Suprapubic skin (tissue), 4 donors: ENCODE results near the gene ZNF579. TPM values are rescaled to one million over a fixed set of nuclear protein-coding genes. Genes with fewer than 3 reads are reported as not detected.

Source experiments
- DNase-seq, 2 donors: peaks; one replicate each; pipeline ENCODE4 v3.0.0-alpha.2; 2019; ENCODE audit warnings: low spot score in 2 of 2
- H3K27ac ChIP-seq: fragments of 200-600 bp; sonication (generic); one replicate; pipeline ENCODE4 v1.5.1; 2019
- H3K27me3 ChIP-seq: fragments of 200-600 bp; sonication (generic); one replicate; pipeline ENCODE4 v1.5.1; 2019
- H3K36me3 ChIP-seq: fragments of 200-600 bp; sonication (generic); one replicate; pipeline ENCODE4 v1.5.1; 2019
- H3K4me1 ChIP-seq: fragments of 200-600 bp; sonication (generic); one replicate; pipeline ENCODE4 v1.5.1; 2019
- H3K4me3 ChIP-seq: fragments of 200-600 bp; sonication (generic); one replicate; pipeline ENCODE4 v1.5.1; 2019; ENCODE audit warnings: mild to moderate bottlenecking
- H3K9me3 ChIP-seq: fragments of 200-600 bp; sonication (generic); one replicate; pipeline ENCODE4 v1.5.1; 2019
- EP300 ChIP-seq: sonication (generic); formaldehyde crosslinking; IDR thresholded peaks from one replicate; pipeline ENCODE4 v1.6.1; 2017; ENCODE audit warnings: antibody characterized with exemption
- POLR2A ChIP-seq, 2 donors: fragments of 450-650 bp; IDR thresholded peaks; one replicate each; pipeline ENCODE4 v1.6.1; 2017; ENCODE audit warnings: antibody characterized with exemption in 2 of 2, mild to moderate bottlenecking in 2 of 2, moderate library complexity in 2 of 2
- POLR2AphosphoS5 ChIP-seq, 3 donors: sonication (generic); formaldehyde crosslinking; IDR thresholded peaks; one replicate each; pipeline ENCODE4 v1.6.1; 2017; ENCODE audit warnings: antibody characterized with exemption in 3 of 3
- WGBS: methylation state at CpG from one replicate; pipeline ENCODE4 v1.1.5; 2018; 5-methylcytosine and 5-hydroxymethylcytosine counted together
- total RNA-seq, 4 donors: library from RNA; depleted of rRNA; stranded (reverse); fragments of >200 nt; gene quantifications; one replicate each; pipeline ENCODE4 v1.1.0, GENCODE V29; 2016
- TF ChIP-seq, protein P1 (sequence below), 2 donors: fragments of 200-600 bp in 1 of 2; fragments of 450-650 bp in 1 of 2; sonication (generic) in 1 of 2; IDR thresholded peaks; one replicate each; pipeline ENCODE4 v1.5.1; 2016 to 2019; ENCODE audit warnings: antibody characterized with exemption in 2 of 2, mild to moderate bottlenecking in 1 of 2, moderate library complexity in 1 of 2

Gene ZNF579
- total RNA-seq, 4 donors from 2014 or later = 1.8 to 3.1 (median 2.8) TPM

DNA sequence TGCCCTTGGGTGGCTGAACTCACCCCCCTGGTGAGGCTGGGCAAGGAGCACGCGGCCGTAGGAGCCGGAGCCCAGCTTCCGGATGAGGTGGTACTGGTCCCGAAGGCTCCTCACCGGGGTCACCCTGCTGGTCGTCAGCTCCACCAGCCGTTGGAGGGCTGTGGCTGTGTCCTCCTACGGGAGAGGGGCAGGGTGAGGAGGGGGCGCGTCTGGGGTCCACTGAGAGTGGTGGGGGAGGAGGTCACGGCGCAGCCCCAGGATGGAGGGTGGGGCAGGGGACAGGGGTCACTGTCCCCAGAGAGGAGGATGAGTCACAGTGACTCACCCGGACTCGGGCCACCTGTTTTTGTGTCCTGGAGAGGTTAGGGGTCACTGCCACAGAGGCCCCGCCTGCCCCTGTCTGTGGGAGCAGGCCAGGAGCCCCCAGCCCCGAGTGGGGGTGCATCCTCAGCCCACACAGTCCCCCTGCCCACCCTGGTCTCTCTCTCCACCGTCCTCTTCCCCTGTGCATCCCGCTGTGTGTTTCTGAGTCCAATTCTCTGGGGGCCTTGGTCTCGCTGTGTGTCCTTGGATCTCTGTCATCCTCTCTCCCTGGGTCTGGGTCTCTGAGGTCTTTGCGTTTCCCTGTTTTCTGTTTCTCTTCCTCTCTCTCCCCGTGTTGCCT lies 35.7 kb downstream of the ZNF579 start:
- H3K4me3 ChIP-seq = no peak overlapping the region
- H3K9me3 ChIP-seq = no peaks in the 10 kb centered on the region
- H3K4me1 ChIP-seq = peaks cover 10% of the 10 kb centered on the region
- no peaks in the 10 kb centered on the region for H3K36me3 ChIP-seq
- H3K27me3 ChIP-seq = peaks cover 53% of the 10 kb centered on the region
- 69% methylated on average over 17 of the region's 23 CpGs for WGBS
- DNase-seq = no peak
- no peak for TF ChIP-seq EP300
- TF ChIP-seq POLR2AphosphoS5 (IDR thresholded peaks at IDR 0.05) = no peak
- no peak for TF ChIP-seq POLR2A (IDR thresholded peaks at IDR 0.05)
- TF ChIP-seq, protein P1, sequence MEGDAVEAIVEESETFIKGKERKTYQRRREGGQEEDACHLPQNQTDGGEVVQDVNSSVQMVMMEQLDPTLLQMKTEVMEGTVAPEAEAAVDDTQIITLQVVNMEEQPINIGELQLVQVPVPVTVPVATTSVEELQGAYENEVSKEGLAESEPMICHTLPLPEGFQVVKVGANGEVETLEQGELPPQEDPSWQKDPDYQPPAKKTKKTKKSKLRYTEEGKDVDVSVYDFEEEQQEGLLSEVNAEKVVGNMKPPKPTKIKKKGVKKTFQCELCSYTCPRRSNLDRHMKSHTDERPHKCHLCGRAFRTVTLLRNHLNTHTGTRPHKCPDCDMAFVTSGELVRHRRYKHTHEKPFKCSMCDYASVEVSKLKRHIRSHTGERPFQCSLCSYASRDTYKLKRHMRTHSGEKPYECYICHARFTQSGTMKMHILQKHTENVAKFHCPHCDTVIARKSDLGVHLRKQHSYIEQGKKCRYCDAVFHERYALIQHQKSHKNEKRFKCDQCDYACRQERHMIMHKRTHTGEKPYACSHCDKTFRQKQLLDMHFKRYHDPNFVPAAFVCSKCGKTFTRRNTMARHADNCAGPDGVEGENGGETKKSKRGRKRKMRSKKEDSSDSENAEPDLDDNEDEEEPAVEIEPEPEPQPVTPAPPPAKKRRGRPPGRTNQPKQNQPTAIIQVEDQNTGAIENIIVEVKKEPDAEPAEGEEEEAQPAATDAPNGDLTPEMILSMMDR (IDR thresholded peaks at IDR 0.05) = no peak
- no peak overlapping the region for H3K27ac ChIP-seq

DNA sequence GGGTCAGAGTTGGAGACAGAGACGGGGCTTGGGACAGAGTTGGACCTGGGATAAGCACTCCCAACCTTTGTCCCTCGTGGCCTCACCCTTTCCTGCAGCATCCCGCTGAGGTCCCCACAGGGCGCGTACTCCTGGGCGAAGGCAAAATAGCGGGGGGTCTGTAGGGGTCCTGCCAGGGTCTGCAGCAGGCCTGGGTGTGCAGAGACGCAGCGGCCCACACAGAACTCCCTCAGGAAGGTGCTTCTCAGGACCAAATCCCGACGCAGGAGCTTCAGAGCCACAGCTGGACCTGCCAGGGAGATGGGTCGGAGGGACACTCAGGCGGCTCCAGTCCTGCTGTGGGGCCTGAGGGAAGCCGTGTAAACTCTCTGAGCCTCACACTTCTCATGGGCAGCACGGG lies 36.6 kb downstream of the ZNF579 start:
- peaks cover 49% of the 10 kb centered on the region for H3K27me3 ChIP-seq
- no peaks in the 10 kb centered on the region for H3K36me3 ChIP-seq
- no peaks in the 10 kb centered on the region for H3K9me3 ChIP-seq
- DNase-seq = no peak
- 83% methylated on average over 12 of the region's 15 CpGs for WGBS
- no peak for TF ChIP-seq POLR2AphosphoS5 (IDR thresholded peaks at IDR 0.05)
- no peak for TF ChIP-seq EP300
- TF ChIP-seq POLR2A (IDR thresholded peaks at IDR 0.05) = no peak
- TF ChIP-seq, protein P1 (IDR thresholded peaks at IDR 0.05) = no peak
- no peak overlapping the region for H3K4me3 ChIP-seq
- H3K27ac ChIP-seq = no peak overlapping the region
- H3K4me1 ChIP-seq = peaks cover 10% of the 10 kb centered on the region

DNA sequence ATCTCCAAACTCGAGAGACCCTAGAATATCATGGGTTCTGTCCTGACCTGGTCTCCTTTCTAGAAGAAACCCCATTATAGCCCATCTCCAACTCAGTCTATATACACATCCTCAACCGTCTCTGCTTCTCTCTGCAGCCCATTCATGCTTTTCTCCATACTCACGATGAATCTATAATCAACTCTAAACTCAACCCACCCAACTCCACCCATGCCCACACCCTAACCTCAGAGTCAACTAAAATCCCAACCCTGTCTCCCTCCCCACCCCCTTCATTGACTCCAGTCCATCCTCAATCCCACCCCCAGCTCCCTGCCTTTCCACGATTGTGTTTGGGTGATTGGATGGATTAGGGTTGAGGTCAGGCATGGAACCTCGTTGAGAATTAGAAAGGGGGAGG lies 37.1 kb downstream of the ZNF579 start:
- no peak for DNase-seq
- Histone ChIP-seq H3K36me3 (no peaks in the 10 kb centered on the region), H3K27ac (no peak overlapping the region), H3K27me3 (peaks cover 44% of the 10 kb centered on the region), H3K4me1 (peaks cover 10% of the 10 kb centered on the region), H3K9me3 (no peaks in the 10 kb centered on the region), H3K4me3 (no peak overlapping the region)
- TF ChIP-seq, protein P1 (IDR thresholded peaks at IDR 0.05) = no peak
- WGBS = 79% methylated on average over 5 of the region's 5 CpGs

DNA sequence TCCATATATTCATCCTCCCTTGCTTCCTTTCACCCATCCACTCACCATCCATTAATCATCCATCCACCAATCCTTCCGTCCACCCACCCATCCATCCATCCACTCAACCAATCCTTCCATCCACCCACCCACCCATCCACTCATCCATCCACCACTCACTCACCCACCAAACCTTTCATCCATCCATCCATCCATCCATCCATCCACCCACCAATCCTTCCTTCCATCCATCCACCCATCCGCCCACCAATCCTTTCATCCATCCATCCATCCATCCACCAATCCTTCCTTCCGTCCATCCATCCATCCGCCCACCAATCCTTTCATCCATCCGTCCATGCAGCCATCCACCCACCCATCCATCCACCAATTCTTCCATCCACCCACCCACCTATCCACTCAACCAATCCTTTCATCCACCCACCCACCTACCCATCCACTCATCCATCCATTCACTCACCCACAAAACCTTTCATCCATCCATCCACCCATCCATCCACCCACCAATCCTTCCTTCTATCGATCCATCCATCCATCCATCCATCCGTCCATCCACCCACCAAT lies 38.3 kb downstream of the ZNF579 start:
- H3K4me3 ChIP-seq = no peak overlapping the region

DNA sequence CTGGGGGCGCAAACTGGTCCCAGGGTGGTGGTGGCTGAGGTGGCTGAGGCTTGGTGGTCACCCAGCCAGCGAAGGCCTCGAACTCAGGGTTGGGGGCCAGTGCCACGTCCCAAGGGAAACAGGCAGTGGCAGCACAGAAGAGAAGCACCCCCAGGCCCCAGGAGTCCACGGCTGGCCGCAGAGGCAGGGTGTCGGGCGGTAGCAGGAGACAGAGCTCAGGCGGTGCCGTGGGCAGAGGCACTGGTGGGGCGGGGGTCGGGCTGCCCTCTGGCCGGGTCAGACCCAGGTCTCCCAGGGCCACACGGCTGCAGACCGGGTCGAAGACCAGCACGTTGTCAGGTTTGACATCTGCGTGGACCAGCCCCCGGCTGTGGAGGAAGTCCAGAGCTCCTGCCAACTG lies 39.6 kb downstream of the ZNF579 start:
- Histone ChIP-seq H3K4me3 (no peak overlapping the region), H3K4me1 (no peaks in the 10 kb centered on the region), H3K9me3 (no peaks in the 10 kb centered on the region), H3K36me3 (no peaks in the 10 kb centered on the region), H3K27ac (no peak overlapping the region), H3K27me3 (peaks cover 38% of the 10 kb centered on the region)
- 82% methylated on average over 10 of the region's 19 CpGs for WGBS
- DNase-seq = no peak
- TF ChIP-seq POLR2A (IDR thresholded peaks at IDR 0.05) (no peak), EP300 (no peak), POLR2AphosphoS5 (IDR thresholded peaks at IDR 0.05) (no peak)
- TF ChIP-seq, protein P1 (IDR thresholded peaks at IDR 0.05) = no peak

More for the DNA sequence above, 38.3 kb downstream of the ZNF579 start:
- DNase-seq = no peak
- H3K27ac ChIP-seq = no peak overlapping the region
- WGBS = 88% methylated on average over 7 of the region's 7 CpGs
- no peaks in the 10 kb centered on the region for H3K36me3 ChIP-seq
- peaks cover 41% of the 10 kb centered on the region for H3K27me3 ChIP-seq
- no peaks in the 10 kb centered on the region for H3K9me3 ChIP-seq
- peaks cover 5% of the 10 kb centered on the region for H3K4me1 ChIP-seq
- TF ChIP-seq, protein P1 (IDR thresholded peaks at IDR 0.05) = no peak
- TF ChIP-seq EP300 (no peak), POLR2A (IDR thresholded peaks at IDR 0.05) (no peak), POLR2AphosphoS5 (IDR thresholded peaks at IDR 0.05) (no peak)
